Measurements from ENCODE around the gene SARDH.

DNA sequence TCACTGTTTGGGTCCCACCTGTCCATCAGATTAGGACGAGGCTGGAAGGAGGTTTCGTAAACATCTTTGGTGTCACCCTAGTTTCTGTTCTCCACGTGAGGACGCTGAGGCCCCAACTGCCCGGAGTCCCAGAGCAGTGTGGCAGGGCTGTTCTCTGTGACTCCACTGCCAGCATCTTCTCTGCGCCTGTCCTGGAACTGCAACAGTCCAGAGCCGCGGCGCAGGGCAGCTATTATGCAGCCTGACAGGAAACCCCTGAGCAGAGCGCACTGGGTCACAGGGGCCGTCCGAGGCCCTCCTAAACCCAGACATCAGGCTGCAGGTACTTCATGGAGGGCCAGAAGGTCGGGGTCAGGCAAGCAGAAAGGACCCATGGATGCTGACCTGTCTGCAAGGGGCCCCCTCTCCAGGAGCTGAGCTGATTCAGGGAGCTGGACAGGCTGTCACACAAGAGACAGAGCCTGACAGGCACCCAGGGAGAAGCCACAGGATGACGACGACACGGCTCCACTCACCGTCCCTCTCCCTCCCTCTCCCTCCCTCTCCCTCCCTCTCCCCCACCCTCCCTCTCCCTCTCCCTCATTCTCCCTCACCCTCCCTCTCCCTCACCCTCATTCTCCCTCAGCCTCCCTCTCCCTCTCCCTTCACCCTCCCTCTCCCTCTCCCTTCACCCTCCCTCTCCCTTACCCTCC is 70.2 kb downstream of the SARDH start:
- no peak for TF ChIP-seq MAFK (IDR thresholded peaks at IDR 0.05; ENCODE audit: low read length)
- TF ChIP-seq ETV6 (IDR thresholded peaks at IDR 0.05; ENCODE audit: borderline replicate concordance in 1 of 2, low read depth in 2 of 2, low read length in 1 of 2) = no peak
- no peak for TF ChIP-seq ETV6 (CRISPR knock-in tag; IDR thresholded peaks at IDR 0.05; ENCODE audit: borderline replicate concordance)
